HG02763 (cell line): ENCODE data around the gene COL6A1.
"Not testable (repeated sequence)": the region's sequence is repeated elsewhere in the genome, so short reads cannot be mapped to it uniquely, and the experiment has no call there.

Source experiments
- ATAC-seq: cut with Tn5 transposase; IDR thresholded peaks from one replicate; pipeline ENCODE4 v1.9.1; 2021; ENCODE audit warnings: mild to moderate bottlenecking, moderate library complexity; ENCODE audit not compliant: unreplicated experiment

COL6A1 gene

GRCh38 chr21:46003575-46004007, 22.0 kb downstream of the COL6A1 start:
- ATAC-seq, result no peak

GRCh38 chr21:46004168-46004861, 22.7 kb downstream of the COL6A1 start:
- ATAC-seq, result no peak

DNA sequence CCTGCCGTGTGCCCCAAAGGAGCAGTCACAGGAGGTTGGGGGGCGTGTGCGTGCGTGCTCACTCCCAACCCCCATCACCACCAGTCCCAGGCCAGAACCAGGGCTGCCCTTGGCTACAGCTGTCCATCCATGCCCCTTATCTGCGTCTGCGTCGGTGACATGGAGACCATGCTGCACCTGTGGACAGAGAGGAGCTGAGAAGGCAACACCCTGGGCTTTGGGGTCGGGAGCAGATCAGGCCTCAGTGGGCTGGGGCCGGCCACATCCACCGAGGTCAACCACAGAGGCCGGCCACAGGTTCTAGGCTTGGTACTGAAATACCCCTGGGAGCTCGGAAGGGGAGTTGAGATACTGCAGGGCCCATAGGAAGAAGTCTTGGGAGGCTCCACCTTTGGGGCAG, 23.5 kb downstream of the COL6A1 start:
- ATAC-seq, result no peak

GRCh38 chr21:46005481-46005881, 23.9 kb downstream of the COL6A1 start:
- ATAC-seq, result no peak

DNA sequence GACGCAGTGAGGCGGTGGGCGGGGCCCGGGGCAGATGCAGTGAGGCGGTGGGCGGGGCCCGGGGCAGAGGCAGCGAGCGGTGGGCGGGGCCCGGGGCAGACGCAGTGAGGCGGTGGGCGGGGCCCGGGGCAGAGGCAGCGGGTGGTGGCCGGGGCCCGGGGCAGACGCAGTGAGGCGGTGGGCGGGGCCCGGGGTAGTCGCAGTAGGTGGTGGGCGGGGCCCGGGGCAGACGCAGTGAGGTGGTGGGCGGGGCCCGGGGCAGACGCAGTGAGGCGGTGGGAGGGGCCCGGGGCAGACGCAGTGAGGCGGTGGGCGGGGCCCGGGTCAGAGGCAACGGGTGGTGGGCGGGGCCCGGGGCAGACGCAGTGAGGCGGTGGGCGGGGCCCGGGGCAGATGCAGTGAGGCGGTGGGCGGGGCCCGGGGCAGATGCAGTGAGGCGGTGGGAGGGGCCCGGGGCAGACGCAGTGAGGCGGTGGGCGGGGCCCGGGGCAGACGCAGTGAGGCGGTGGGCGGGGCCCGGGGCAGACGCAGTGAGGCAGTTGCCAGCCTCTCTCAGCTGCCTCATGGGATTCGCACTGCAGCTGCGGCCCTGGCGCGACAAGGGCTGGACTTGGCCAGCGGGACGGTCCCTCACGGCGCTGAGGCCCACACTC, 24.4 kb downstream of the COL6A1 start:
- not testable (repeated sequence) for ATAC-seq

DNA sequence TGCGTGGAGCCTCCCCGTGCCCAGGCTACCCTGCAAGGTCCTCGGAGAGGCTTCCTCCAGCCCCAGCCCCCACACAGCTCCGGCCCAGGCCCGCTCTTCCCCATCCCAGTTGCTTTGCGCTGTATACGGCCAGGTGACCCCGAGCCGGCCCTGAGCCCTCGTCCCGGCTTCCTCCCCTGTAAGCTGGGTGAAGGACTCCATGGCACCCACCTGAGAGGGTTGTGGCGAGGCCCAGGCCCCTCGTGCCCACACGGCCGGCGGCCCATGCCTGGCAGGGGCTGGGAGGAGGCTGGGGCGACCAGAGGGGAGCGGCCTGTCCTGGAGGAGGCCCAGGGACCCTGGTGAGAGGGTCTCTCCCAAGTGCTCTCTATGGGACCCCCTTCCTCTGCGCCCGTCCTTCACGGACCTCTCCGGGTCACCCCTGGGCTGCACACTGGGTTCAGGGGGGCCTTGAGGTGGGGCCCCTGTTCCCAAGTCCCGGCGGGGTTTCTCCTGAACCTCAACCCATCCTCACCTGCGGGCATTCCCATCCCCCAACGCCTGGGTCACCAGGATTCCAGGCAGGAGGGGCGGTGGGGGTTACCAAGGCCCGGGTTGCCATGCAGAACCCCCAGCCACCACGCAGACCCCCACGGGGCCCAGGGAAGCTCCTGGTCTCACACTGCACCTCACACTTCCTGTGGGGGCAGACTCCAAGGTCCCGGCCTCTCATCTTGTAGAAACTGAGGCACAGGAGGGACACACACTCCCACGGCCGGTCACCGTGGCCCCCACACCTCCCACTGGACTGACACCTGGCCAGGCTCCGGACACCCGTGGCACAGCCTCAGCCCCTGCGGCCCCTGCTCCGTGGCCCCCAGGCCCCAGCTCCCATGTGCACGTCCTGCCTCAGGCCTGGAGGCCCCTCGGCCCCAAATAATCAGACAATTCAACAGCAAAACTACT, 25.2 kb downstream of the COL6A1 start:
- ATAC-seq, result no peak

- ATAC-seq, result no peak
These were observed 25.9 kb downstream of the COL6A1 start for GRCh38 chr21:46007492-46007868.

DNA sequence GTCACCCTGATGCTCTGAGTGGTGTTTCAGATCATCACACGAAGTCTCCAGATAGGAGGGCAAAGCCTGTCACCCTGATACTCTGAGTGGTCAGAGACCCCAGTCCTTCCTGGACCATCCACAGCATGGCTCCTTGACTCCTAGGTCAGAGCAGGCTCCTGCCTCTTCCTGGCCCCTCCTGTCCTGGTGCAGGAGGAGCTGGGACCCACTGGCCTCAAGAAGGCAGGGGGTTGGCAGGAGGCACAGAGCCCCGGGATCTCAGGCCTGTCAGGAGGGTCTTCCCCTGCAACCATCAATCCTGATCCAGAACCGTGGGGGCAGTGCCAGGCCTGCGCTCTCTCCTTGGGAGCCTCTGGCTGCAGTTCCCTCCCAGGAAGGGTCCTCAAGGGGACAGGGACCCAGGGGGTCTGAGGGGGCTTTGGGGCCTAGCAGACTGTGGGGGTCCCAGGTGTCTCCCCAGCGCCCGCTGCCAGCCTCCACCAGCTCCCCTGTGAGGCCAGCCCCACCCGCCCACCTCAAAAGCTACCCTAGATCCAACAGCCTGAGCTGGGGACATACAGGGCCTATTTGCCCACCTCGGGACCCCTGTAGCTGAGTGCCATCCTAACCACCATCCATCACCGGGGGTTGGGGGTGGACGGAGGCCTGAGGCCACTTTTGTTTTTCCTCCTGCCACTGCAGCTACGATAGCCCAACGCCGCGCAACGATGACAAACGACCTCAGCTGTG, 27.5 kb downstream of the COL6A1 start:
- ATAC-seq, result no peak

DNA sequence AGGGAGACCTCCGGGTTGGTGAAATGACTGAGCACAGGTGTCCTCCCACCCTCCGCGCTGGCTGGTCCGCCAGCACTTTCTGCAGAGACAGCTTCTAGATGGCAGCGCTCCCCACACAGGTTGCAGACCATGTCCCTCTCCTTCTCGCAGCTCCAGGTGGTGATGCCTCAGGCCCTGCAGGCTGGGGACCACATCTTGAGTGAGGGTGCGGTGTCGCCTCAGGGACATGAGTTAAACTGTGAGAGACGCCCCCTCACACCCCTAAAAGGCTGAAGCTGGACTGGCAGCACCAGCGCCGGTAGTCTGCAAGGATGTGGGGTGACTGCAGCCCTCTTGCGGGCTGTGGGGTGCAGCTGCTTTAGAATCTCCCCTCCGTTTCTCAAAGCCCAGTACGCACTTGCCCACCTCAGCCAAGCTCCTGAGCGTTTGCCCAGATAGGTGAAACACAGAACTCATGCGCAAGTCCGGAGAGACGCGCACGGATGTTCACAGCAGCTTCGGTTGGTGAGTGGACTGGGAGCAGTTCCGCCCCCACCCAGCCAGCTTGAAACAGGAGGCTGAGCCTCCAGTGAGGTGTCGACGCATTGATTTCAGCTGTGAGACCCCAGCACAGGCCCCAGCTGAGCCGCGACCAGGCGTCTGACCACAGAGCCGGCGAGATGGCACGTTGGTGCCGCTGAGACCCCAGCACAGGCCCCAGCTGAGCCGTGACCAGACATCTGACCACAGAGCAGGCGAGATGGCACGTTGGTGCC, 28.6 kb downstream of the COL6A1 start:
- ATAC-seq, result no peak

DNA sequence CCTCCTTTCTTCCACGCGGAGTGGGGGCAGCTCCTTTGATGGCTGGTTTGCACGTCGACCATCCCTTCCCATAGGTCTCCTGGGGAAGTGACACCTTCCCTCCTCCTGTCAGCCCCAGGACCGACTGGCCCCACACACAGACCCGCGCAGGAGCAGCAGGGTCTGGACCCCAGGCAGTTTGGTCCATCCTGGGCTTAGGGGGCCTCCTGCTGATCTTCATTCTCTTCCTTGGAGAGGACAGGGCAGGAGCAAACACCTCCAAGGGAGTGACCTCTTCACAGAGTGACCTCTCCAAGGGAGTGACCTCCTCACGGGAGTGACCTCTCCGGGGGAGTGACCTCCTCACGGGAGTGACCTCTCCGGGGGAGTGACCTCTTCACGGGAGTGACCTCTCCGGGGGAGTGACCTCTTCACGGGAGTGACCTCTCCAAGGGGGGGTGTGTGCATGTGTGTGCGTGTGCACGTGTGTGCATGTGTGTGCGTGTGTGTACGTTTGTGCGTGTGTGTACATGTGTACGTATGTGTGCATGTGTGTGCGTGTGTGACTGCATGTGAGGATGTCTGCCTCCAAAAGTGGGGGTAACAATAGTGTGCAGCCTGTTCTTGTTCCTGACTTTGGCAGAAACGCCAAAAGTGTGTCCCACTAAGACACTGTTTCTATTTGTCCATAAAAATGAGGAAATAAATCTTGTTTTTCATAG, 29.8 kb downstream of the COL6A1 start:
- no peak for ATAC-seq

DNA sequence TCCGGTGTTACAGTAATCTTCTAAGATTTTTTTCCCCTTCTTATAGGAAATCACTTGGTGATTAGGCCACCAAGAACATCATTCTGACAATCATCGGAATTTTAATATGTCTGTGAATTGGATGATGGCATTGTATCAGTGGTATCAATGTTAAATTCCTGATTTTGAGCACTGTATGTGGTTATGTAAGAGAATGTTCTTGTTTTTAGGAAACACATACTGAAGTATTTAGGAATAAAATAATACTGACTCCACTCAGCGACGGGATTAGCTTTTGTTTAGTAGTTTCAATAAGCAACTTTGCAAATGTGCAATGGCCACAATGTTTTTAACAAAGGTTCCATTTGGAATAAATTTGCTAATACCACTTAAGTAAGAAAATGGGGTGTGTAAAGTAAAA, 30.6 kb downstream of the COL6A1 start:
- no peak for ATAC-seq

DNA sequence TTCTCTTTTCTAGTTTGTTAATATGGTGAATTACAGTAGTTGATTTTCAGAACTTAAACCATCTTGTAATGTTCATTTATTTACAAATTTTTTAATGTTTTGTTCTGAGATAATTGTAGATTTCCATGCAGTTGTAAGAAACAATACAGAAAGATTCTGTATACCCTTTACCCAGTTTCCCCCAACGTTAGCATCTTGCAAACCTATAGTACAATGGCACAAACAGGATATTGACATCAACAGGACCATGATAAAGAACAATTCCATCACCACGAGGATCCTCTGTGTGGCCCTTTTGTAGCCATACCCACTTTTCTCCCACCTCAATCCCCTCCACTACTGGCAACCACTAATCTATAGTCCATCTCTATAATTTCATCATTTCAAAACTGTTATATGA, 33.3 kb downstream of the COL6A1 start:
- ATAC-seq, result no peak

- no peak for ATAC-seq
These were observed 35.6 kb downstream of the COL6A1 start for GRCh38 chr21:46017148-46017547.

DNA sequence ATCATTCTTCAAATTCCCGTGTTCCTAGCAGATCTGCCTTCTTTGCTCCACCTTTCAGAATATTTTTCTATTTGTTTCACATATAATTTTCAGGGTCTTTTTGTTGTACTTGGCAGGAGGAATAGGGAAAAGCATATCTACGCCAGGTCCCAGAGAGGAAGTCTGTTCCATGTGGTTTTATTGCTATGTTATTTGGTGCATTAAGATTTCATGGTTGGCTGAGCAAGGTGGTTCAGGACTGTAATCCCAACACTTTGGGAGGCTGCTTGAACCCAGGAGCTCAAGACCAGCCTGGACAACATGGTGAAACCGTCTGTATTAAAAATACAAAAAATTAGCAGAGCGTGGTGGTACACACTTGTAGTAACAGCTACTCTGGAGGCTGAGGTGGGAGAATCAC, 36.1 kb downstream of the COL6A1 start:
- ATAC-seq, result no peak

- no peak for ATAC-seq
These were observed 37.0 kb downstream of the COL6A1 start for GRCh38 chr21:46018615-46019014.

- ATAC-seq, result no peak
These were observed 39.0 kb downstream of the COL6A1 start for GRCh38 chr21:46020581-46020980.

- ATAC-seq, result no peak
These were observed 39.8 kb downstream of the COL6A1 start for GRCh38 chr21:46021398-46021797.

GRCh38 chr21:46021978-46022544, 40.5 kb downstream of the COL6A1 start:
- ATAC-seq, result no peak
